Measurements from ENCODE around the gene FNDC10. TPM values are rescaled to one million over a fixed set of nuclear protein-coding genes. Genes with fewer than 3 reads are reported as not detected.
"Not testable (repeated sequence)": the region's sequence is repeated elsewhere in the genome, so short reads cannot be mapped to it uniquely, and the experiment has no call there.

Gene FNDC10
- total RNA-seq = under 1 TPM in 3 of 4 donors, not detected in 1; 0.44 to 0.89 (median 0.82) TPM
- polyA plus RNA-seq = under 1 TPM; 0.15 to 0.96 (median 0.34) TPM
- long read RNA-seq, donor 1, partial matches to known transcripts = 0 of 2 reads
- long read RNA-seq, donor 1, other reads (novel, unspliced or antisense) = 0 of 2 reads
- long read RNA-seq, donor 2, transcript FNDC10-201 (1 exons, 2,085 nt) = major isoform, 10 of 10 reads
- long read RNA-seq, donor 2, partial matches to known transcripts = 0 of 10 reads
- long read RNA-seq, donor 2, other reads (novel, unspliced or antisense) = 0 of 10 reads

DNA sequence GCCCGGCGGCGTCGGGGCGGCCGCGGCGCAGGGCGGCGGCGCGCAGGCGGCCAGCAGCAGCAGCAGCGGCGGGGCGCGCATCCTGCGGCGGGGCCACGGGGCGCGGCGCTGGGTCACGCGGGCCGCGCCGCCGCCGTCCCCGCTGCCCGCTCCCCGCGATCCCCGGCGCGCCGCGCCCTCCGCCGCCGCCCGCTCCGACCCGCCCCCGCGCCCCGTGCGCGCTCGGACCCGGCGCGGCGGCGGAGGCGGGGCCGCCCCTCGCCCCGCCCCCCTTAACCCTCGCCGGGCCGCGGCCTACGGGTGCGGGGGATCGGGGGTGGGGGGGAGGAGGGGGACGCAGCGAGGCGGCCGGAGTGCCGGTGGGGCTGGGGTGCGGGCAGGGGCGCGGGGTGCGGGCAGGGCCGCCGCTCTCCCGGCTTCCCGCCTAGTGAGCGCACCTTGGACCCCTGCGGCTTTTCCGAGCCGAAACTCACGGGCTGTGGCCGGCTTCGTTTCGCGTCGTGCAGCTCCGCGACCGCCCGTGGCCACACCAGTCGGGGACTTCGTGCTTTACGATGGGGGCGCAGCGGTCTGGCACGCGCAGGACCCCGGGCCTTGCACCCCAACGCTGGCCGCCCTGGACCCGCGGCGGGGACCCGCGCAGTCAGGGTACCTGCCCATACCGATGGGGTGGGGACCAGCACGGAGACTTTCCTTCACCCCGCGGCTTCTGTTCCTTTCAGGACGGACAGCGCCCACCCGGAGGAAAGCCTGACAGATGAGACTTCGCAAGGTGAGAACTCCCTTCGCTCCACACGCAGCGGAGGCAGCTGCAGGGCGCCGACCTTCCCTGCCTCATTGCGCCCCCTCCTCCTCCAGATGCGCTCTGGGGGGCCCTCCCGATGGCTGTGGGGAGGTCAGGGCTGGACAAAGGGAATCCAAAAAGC lies at the start of gene FNDC10:
Gene FNDC10 (minus strand): TSS at position 201 of the 926 bp plus-strand sequence. CDS start 120 bp downstream, at position 81.
- 2 to 3% (median 3%) methylated on average over 39 to 123 of the region's 125 CpGs for WGBS, 3 donors
- H3K4me3 ChIP-seq = peak within 1 kb of the TSS; percentile 55

GRCh38 chr1:1648265-1648664 lies 48.3 kb upstream of the FNDC10 start:
- ATAC-seq = not testable (repeated sequence)
- 84 to 90% (median 89%) methylated on average over 11 of the region's 11 CpGs for WGBS, 3 donors

More for the DNA sequence above, at the start of gene FNDC10:
- no peak within 1 kb of the TSS for H3K27ac ChIP-seq
- TF ChIP-seq, protein P1, sequence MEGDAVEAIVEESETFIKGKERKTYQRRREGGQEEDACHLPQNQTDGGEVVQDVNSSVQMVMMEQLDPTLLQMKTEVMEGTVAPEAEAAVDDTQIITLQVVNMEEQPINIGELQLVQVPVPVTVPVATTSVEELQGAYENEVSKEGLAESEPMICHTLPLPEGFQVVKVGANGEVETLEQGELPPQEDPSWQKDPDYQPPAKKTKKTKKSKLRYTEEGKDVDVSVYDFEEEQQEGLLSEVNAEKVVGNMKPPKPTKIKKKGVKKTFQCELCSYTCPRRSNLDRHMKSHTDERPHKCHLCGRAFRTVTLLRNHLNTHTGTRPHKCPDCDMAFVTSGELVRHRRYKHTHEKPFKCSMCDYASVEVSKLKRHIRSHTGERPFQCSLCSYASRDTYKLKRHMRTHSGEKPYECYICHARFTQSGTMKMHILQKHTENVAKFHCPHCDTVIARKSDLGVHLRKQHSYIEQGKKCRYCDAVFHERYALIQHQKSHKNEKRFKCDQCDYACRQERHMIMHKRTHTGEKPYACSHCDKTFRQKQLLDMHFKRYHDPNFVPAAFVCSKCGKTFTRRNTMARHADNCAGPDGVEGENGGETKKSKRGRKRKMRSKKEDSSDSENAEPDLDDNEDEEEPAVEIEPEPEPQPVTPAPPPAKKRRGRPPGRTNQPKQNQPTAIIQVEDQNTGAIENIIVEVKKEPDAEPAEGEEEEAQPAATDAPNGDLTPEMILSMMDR (IDR thresholded peaks at IDR 0.05) = no peak
- intact Hi-C loops (cut with DNase I) = no loop called here
- no peak for ATAC-seq
- peaks cover 0 to 64% (median 27%) of the 10 kb centered on the region in 3 donors for H3K27me3 ChIP-seq (ENCODE audit: insufficient read depth in 3 of 3, low read length in 2 of 3)
- H3K9me3 ChIP-seq = no peaks in the 10 kb centered on the region
- H3K36me3 ChIP-seq (ENCODE audit: insufficient read depth in 1 of 2, low read depth in 1 of 2) = no peaks in the 10 kb centered on the region
- no peak for DNase-seq
- H3K4me1 ChIP-seq = peaks cover 13% of the 10 kb centered on the region

DNA sequence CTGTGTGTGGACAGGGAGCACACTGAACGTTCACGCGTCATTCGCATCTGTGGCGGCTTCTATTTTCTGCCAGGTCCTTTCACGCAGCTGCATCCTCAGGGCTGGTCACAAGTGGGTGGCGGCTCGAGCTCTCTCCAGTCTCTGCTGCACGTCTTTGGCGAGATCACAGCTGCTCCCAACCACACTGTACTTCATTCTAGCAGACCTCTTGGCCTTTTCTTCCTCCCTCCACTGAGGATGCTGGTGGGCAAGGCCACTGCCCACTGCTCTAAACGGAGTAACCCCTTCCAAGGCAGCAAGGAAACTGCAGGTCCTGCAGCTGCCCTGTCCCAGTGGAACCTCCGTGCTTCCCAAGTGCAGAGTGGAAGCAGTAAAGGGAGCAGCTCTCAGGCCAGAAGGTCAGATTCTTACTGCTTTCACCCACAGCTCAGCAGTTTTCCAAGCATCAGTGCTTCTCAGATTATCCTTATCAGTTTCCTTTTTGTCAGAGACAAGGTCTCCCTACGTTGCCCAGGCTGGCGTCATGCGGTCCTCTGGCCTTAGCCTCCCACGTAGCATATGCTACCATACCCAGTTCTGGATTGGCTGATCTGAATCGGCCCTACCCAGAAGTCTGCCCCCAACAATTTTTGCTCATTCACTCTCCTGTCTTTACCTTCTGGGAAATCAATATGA lies 47.8 kb upstream of the FNDC10 start:
- WGBS, 3 donors = 86 to 90% (median 90%) methylated on average over 17 of the region's 17 CpGs
- H3K27me3 ChIP-seq (ENCODE audit: insufficient read depth in 3 of 3, low read length in 2 of 3); H3K4me1 ChIP-seq; ATAC-seq; H3K27ac ChIP-seq; intact Hi-C loops (cut with DNase I); H3K4me3 ChIP-seq; H3K9me3 ChIP-seq: not testable (repeated sequence)
- peaks cover 0 to 71% of the 10 kb centered on the region in 2 donors for H3K36me3 ChIP-seq (ENCODE audit: insufficient read depth in 1 of 2, low read depth in 1 of 2)
- peak in 1 of 2 donors; percentile 25 for DNase-seq

More at GRCh38 chr1:1648265-1648664, 48.3 kb upstream of the FNDC10 start:
- DNase-seq = peak in 1 of 2 donors; percentile 21
- H3K9me3 ChIP-seq; H3K4me1 ChIP-seq; H3K4me3 ChIP-seq; H3K27ac ChIP-seq; intact Hi-C loops (cut with DNase I); H3K27me3 ChIP-seq (ENCODE audit: insufficient read depth in 3 of 3, low read length in 2 of 3): not testable (repeated sequence)
- peaks cover 0 to 76% of the 10 kb centered on the region in 2 donors for H3K36me3 ChIP-seq (ENCODE audit: insufficient read depth in 1 of 2, low read depth in 1 of 2)

DNA sequence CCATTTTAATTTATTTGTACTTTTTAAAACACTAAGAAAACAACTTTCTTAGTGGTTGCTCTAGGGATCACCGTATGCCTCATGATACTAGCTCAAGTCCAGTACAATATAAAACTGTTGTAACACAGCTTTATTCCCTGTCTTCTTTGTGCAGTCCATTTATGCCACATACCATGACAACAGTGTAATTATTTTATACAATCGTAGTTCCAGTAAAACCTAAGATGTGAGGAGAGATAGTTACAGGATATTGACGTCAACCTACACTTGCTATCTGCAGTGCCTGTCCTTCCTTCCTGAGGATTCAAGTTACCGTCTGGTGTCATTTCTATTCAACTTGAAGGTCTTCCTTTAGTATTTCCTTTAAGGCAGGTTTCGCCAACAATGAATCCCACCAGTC lies 46.4 kb upstream of the FNDC10 start:
- H3K9me3 ChIP-seq; H3K27me3 ChIP-seq (ENCODE audit: insufficient read depth in 3 of 3, low read length in 2 of 3); ATAC-seq; H3K4me1 ChIP-seq; intact Hi-C loops (cut with DNase I); DNase-seq; H3K27ac ChIP-seq; H3K4me3 ChIP-seq: not testable (repeated sequence)
- 79 to 89% (median 83%) methylated on average over 3 to 5 of the region's 5 CpGs for WGBS, 3 donors
- peaks cover 0 to 57% of the 10 kb centered on the region in 2 donors for H3K36me3 ChIP-seq (ENCODE audit: insufficient read depth in 1 of 2, low read depth in 1 of 2)

- DNase-seq; H3K4me1 ChIP-seq; H3K27me3 ChIP-seq (ENCODE audit: insufficient read depth in 3 of 3, low read length in 2 of 3); intact Hi-C loops (cut with DNase I); H3K27ac ChIP-seq; H3K9me3 ChIP-seq; ATAC-seq; H3K4me3 ChIP-seq: not testable (repeated sequence)
- peaks cover 0 to 34% of the 10 kb centered on the region in 2 donors for H3K36me3 ChIP-seq (ENCODE audit: insufficient read depth in 1 of 2, low read depth in 1 of 2)
- 93 to 95% (median 94%) methylated on average over 19 to 32 of the region's 38 CpGs for WGBS, 3 donors
These were observed 41.0 kb upstream of the FNDC10 start for GRCh38 chr1:1640711-1641461.

DNA sequence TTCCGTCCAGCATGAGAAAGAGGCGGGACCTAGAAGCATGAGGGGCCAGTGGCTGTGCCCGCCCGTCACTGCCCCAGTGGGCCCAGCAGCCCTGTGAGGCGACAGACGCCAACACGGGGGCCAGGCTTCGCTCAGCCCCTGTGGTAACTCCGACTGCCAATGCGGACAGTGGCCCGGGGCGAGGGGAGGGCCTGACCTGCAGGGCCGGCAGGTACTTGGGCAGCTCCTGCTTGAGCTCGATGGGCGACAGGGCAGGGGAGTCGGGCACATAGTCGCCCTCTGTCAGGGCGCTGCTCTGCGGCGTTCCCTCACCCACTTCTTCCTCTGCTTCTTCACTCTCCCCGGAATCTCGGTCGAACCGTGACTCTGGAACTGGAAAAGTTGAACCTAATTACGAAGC lies 40.1 kb upstream of the FNDC10 start:
- intact Hi-C loops (cut with DNase I); ATAC-seq; H3K9me3 ChIP-seq; H3K4me1 ChIP-seq; H3K27ac ChIP-seq; H3K27me3 ChIP-seq (ENCODE audit: insufficient read depth in 3 of 3, low read length in 2 of 3); H3K4me3 ChIP-seq: not testable (repeated sequence)
- peak in 1 of 2 donors; percentile 35 for DNase-seq
- H3K36me3 ChIP-seq (ENCODE audit: insufficient read depth in 1 of 2, low read depth in 1 of 2) = peaks cover 0 to 30% of the 10 kb centered on the region in 2 donors
- WGBS, 3 donors = 94 to 98% (median 97%) methylated on average over 7 to 21 of the region's 25 CpGs

- H3K9me3 ChIP-seq; H3K27ac ChIP-seq; H3K27me3 ChIP-seq (ENCODE audit: insufficient read depth in 3 of 3, low read length in 2 of 3); H3K4me3 ChIP-seq; H3K4me1 ChIP-seq; ATAC-seq; intact Hi-C loops (cut with DNase I): not testable (repeated sequence)
- DNase-seq = peak in 1 of 2 donors; percentile 27
- peaks cover 0 to 30% of the 10 kb centered on the region in 2 donors for H3K36me3 ChIP-seq (ENCODE audit: insufficient read depth in 1 of 2, low read depth in 1 of 2)
- 90 to 91% (median 90%) methylated on average over 13 to 16 of the region's 16 CpGs for WGBS, 3 donors
These were observed 39.4 kb upstream of the FNDC10 start for GRCh38 chr1:1639368-1639767.

DNA sequence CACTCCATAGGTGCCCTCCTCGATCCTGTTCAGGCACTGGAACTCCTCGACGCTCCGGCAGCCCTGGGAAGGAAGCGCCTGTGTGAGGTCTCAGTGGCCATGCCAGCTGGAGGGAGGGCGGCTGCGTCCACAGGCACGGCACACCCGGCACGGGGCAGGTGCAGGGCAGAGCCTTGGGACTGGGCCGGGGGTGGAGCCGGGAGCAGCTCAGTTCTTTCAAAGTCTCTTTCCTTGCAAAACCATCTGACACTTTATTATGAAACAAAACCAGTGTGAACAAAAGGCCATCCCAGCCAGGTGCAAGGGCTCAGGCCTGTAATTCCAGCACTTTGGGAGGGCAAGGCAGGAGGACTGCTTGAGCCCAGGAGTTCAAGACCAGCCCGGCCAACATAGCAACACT lies 38.6 kb upstream of the FNDC10 start:
- H3K27ac ChIP-seq; intact Hi-C loops (cut with DNase I); H3K27me3 ChIP-seq (ENCODE audit: insufficient read depth in 3 of 3, low read length in 2 of 3); H3K9me3 ChIP-seq; H3K4me3 ChIP-seq; H3K4me1 ChIP-seq: not testable (repeated sequence)
- DNase-seq (peak in 1 of 2 donors; percentile 38), ATAC-seq (peak in 1 of 4 donors; percentile 47)
- H3K36me3 ChIP-seq (ENCODE audit: insufficient read depth in 1 of 2, low read depth in 1 of 2) = peaks cover 0 to 30% of the 10 kb centered on the region in 2 donors
- WGBS, 3 donors = 73 to 90% (median 82%) methylated on average over 8 to 9 of the region's 13 CpGs

GRCh38 chr1:1637479-1637875 lies 37.5 kb upstream of the FNDC10 start:
- DNase-seq = peak in 1 of 2 donors; percentile 19
- H3K9me3 ChIP-seq; ATAC-seq; H3K4me1 ChIP-seq; H3K27me3 ChIP-seq (ENCODE audit: insufficient read depth in 3 of 3, low read length in 2 of 3); H3K4me3 ChIP-seq; H3K27ac ChIP-seq; intact Hi-C loops (cut with DNase I): not testable (repeated sequence)
- H3K36me3 ChIP-seq (ENCODE audit: insufficient read depth in 1 of 2, low read depth in 1 of 2) = peaks cover 0 to 27% of the 10 kb centered on the region in 2 donors
- WGBS, 3 donors = 81 to 82% (median 82%) methylated on average over 12 to 14 of the region's 14 CpGs

All from psoas muscle (tissue), 8 donors.